Subcutaneous adipose tissue (tissue), 4 donors: ENCODE measurements around the gene RCHY1. TPM values are rescaled to one million over a fixed set of nuclear protein-coding genes. Genes with fewer than 3 reads are reported as not detected.

Experiments used
- total RNA-seq, 4 donors: library from RNA; depleted of rRNA; stranded (reverse); fragments of >200 nt; gene quantifications; one replicate each; pipeline ENCODE4 v1.1.0, GENCODE V29; 2016
- TF ChIP-seq, protein P1 (sequence below): fragments of 450-650 bp; IDR thresholded peaks from one replicate; pipeline ENCODE4 v1.5.1; 2016; ENCODE audit warnings: low read depth, mild to moderate bottlenecking, control low read depth, antibody characterized with exemption, moderate library complexity

The RCHY1 gene
- total RNA-seq, 4 donors from 2014 or later = 16.5 to 32.4 (median 20.9) TPM

DNA sequence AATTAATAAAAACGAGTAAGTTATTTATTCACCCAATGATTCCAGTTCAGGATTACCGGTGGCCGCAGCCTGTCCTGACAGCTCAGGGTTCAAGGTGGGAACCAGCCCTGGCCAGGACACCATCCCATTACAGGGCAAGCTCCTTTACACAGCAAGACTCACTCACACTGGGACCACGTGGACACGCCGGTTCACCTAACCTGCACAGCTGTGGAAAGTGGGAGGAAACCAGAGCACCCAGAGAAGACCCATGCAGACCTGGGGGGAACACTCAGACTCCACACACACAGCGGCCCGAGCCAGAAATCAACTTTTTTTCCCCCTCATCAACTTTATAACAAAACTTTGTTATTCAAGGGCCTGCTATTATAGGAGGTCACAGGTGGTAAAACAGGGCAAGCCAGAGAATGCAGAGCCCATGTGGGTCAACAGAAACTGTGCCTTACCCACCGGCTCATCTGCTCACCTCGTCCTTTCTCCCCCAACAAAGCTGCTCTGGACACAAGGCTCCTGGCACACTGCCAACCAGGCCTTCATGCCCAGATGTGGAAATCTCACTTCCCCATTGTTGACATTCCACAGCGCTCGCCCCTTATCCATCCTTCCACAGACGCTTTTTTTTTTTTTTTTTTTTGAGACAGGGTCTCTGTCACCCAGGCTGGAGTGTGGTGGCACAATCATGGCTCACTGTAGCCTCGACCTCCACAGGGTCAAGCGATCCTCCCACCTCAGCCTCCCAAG, 33.6 kb upstream of the RCHY1 start:
- TF ChIP-seq, protein P1, sequence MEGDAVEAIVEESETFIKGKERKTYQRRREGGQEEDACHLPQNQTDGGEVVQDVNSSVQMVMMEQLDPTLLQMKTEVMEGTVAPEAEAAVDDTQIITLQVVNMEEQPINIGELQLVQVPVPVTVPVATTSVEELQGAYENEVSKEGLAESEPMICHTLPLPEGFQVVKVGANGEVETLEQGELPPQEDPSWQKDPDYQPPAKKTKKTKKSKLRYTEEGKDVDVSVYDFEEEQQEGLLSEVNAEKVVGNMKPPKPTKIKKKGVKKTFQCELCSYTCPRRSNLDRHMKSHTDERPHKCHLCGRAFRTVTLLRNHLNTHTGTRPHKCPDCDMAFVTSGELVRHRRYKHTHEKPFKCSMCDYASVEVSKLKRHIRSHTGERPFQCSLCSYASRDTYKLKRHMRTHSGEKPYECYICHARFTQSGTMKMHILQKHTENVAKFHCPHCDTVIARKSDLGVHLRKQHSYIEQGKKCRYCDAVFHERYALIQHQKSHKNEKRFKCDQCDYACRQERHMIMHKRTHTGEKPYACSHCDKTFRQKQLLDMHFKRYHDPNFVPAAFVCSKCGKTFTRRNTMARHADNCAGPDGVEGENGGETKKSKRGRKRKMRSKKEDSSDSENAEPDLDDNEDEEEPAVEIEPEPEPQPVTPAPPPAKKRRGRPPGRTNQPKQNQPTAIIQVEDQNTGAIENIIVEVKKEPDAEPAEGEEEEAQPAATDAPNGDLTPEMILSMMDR = no peak

DNA sequence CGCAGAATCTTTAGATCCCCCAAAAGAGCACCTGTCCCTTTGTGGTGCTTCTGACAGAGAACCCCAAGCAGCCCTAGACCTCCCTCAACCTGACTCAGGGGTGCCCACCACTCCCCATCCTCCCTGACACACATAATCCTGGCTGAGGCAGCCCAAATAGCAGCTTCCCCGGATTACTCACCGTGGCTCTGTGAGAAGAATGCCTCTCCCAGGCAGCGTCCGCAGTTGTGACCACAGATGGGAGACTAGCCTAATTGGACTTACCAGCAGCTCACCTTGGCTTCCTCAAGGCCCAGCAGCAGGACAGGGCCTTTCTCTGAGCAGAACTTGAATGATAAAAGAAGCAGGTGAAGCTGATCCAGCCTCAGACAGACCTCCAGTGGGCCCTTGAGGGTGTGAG, 31.3 kb upstream of the RCHY1 start:
- TF ChIP-seq, protein P1 = no peak

DNA sequence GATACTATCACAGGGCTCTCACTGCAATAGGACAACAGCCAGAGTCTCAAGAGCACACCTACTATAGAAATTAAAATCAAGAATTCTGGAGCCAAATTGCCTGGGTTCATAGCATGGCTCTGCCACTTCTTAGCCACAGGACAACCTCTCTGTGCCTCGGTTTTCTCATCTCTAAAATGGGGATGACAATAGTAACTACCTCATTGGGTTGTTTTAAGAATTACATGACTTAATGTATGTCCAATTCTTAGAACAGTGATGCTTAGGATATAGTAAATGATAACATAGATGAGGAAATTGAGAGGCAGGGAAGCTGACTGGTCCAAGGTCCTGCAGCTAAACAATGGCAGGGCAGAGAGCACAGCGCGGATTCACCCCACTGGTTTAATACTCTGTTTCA, 30.7 kb upstream of the RCHY1 start:
- TF ChIP-seq, protein P1 = no peak

DNA sequence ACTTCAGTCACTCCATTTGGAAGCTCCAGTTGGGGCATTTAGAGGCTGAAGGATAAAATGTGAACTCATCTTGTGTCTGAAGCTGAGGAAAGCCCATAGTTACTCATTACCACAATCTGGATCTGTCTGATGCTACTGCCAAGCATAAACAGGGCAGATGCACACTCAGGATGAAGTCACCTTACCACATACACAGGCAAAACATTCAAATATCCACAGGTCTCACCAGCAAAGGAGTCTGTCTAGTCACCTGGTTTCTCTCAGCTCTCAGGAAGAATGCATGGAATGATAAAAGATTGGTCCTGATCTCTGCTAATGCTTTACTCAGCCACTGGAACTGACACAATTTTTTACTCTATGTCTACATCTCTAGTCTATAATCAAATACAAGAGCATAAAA, 28.6 kb upstream of the RCHY1 start:
- TF ChIP-seq, protein P1 = no peak

DNA sequence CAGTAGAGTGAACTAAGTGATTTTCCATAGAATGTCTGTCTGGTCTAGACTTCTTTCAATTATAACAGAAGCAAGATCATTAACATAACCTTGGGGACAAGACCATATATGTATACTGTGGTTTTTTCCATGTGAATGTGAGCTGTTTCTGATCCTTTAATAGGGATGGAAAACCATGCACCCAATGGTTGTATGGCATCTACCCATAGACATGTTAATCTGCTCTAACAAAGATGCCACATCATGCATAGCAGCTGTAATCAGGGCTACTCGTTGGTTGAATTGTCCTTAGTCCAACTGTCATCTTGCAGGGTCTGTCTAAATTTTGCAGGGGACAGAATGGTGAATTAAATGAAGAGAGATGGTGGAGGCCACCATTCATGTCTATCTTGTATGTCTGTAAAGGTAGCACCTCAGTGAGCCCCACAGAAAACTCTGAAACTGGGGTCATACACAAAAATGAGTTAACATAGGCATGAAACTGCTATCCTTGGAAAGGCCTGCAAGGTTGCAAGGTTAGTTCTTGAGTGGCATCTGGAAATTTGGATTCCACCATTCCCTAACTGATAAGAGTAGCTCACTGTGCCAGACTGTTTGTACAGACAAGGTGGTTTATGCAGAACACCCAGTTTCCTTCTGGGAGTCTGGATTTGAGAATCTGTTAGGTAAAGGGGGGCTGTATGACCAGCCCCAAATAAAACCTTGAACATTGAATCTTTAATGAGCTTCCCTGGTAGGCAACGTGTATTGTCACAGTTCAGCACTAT, 16.5 kb upstream of the RCHY1 start:
- TF ChIP-seq, protein P1 = no peak

DNA sequence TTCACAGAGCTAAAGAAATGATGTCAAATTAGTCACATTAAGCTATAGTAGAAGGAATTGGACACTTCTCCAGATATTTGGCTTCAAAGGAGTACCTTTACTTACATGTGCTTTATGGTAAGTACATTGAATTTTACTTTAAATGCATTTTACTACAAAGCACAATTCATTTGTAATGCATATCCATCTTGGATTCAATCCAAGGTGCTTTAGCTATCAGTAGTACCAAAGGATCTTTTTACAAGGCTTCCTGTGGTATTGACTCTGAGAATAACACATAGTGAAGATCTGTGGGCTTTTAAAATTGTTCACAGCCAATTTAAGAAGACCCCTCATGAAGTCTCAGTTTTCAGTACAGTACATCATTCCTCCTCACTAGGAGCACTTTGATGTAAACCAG, 13.3 kb upstream of the RCHY1 start:
- TF ChIP-seq, protein P1 = no peak

DNA sequence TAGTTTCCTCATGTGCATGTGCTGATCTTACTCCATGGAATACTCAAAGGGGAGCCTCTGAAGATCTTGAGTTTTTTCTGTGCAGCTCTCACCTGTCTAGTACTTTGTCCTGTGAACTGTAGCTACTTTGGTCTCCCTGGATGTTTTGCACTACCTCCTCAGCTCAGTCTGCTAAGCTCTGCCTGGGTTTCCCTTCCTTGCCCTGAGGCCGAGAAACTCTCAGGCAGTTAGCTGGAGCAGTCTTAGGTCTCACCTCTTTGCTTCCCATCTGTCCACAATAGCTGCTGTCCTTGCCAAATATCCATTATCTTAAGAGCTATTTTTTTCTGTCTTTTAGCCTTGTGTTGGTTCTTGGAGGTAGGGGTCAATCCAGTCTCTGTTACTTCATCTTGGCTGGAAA, 11.7 kb upstream of the RCHY1 start:
- TF ChIP-seq, protein P1 = no peak
